Measurements from ENCODE around the gene PCBP2.
"Not testable (repeated sequence)": the region's sequence is repeated elsewhere in the genome, so short reads cannot be mapped to it uniquely, and the experiment has no call there.

Gene PCBP2

DNA sequence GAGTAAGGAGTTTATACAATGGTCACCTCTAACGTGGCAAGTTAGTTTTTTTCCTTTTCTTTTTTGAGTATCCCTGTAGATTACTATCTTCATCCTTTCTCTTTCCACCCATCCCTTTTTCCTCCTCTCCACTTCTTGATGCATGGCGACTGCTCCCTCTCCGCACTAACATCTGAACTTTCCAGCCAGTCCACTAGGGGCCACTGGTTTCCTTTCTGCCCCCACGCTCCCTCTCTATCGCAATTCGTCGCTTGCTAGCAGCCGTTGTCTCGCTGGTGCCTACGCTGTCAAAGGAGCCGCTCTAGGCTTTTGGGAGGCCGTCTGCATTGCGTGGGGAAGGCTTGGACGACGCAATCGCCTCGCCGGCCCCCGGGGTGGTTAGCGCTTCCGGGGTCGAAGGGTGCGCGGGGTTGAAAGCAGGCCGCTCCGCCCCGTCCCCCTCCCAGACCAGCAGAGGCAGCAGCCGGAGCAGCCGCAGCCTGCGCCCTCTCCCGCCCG, at the start of gene PCBP2:
Gene PCBP2 (plus strand): TSS at position 442 of the 498 bp plus-strand sequence. CDS start 2,699 bp downstream, outside the sequence.
- DNase-seq, result peak; percentile 95

DNA sequence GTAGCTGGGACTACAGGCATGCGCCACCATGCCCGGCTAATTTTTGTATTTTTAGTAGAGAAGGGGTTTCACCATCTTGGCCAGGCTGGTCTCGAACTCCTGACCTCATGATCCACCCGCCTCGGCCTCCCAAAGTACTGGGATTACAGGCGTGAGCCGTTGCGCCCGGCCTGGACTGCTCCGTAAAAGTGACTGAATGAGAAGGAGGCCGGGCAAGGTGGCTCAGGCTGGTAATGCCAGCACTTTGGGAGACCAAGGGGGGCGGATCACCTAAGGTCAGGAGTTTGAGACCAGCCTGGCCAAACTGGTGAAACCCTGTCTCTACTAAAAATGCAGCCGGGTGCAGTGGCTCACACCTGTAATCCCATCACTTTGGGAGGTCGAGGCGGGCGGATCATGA, 49.6 kb upstream of the PCBP2 start:
- DNase-seq, result not testable (repeated sequence)

DNA sequence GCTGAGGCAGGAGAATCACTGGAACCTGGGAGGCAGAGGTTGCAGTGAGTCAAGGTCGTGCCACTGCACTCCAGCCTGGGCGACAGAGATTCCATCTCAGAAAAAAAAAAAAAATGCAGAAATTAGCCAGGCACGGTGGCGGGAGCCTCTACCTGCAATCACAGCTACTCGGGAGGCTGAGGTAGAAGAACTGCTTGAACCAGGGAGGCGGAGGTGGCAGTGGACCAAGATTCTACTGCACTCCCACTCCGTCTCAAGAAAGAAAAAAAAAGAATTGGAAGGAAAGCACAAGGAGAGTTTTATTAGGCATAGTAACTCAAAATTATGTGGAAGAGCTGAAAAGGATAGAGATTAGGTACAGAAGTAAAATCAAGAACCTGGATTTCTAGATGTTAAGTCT, 49.0 kb upstream of the PCBP2 start:
- DNase-seq, result no peak

DNA sequence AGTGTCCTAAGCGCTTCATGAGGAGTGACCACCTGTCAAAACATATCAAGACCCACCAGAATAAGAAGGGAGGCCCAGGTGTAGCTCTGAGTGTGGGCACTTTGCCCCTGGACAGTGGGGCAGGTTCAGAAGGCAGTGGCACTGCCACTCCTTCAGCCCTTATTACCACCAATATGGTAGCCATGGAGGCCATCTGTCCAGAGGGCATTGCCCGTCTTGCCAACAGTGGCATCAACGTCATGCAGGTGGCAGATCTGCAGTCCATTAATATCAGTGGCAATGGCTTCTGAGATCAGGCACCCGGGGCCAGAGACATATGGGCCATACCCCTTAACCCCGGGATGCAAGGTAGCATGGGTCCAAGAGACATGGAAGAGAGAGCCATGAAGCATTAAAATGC, 41.0 kb upstream of the PCBP2 start:
- no peak for DNase-seq

DNA sequence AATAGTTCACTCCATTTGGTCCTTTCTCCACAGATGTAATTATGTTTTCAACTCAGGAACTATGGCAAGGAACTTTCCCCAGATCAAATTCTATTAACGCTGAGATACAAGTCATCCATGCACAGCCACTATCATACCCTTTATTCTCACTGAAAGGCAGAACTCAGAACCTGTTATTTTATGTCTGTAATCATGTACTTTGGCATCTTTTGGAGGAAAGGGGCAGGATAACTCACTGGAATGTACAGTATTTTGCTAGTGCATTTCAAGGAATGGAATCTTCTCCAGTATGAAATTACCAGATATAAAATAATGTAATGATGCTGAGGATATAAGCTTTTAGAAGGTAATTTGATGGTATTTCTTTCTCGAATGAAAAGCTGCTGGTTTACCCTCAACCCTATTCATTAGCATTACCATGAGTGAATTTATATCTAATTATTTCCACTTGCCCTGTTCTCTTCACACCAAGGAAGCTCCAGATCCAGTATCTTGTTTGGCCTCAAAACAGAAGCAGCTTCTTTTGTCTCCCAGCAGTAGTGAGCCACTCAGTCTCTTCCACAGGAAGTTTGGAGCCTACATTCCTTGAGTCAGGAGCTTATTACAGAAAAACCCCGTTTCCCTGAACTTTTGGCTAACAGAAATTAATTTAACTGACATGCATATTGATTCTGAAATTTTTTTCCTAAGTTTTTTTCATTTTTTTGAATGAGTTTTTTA, 38.3 kb upstream of the PCBP2 start:
- DNase-seq, result no peak

DNA sequence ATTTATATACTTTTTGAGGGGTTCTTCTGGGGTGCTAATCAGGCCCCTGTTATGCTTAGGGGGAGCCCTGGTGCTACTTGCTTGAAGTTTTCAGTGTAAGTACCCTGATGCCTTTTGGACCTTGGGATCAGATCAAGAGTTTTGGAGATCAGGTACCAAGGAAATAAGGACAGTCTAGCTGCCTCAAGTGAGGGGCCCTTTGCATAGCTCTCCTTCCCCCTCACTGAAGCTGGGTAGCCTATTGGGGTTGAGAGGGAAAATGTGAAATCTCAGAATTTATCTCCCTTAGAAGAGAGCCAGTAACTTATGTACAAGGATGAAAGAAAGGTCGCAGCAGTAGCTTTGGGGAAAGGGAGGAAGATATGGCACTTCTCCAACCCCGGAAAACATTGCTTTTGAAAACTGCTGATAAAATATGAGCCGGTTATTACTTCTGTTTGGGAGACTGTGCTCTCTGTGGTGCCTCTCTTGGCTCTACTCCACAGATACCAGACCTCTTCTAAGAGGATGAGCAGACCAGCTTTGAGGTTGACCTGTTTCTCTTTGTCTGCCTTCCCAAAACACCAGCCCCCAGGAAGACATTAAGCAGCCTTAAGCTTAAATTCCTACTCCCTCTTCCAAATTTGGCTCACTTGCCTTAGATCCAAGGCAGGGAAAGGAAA, 37.0 kb upstream of the PCBP2 start:
- no peak for DNase-seq

DNA sequence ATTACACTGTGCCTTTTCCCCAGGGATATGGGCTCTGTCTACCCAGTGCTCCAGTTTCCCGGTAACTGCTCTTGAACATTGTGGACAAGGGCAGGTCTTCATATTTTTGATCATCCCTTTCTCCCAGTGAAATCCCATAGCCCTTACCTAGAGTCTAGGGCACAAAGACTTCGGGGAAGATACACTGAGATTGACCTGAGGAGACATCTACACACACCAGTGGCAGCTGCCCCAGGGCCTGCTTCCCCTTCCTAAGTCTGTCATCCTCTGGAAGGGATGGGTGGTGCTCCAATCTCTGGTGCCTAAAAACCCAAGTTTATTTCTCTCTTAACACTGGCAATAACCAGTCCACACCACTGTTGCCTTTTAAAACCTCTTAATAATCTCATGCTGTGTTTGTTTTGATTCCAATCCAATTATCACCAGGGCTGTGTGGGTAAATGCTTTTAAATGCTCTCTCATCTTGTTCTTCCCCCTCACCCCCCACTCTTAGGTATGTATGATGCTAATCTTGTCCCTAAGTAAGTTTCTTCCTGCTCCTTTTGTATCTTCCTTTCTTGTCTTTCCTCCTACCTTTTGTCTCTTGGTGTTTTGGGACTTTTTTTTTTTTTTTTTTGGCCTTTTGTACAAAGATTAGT, 36.0 kb upstream of the PCBP2 start:
- DNase-seq, result not testable (repeated sequence)

DNA sequence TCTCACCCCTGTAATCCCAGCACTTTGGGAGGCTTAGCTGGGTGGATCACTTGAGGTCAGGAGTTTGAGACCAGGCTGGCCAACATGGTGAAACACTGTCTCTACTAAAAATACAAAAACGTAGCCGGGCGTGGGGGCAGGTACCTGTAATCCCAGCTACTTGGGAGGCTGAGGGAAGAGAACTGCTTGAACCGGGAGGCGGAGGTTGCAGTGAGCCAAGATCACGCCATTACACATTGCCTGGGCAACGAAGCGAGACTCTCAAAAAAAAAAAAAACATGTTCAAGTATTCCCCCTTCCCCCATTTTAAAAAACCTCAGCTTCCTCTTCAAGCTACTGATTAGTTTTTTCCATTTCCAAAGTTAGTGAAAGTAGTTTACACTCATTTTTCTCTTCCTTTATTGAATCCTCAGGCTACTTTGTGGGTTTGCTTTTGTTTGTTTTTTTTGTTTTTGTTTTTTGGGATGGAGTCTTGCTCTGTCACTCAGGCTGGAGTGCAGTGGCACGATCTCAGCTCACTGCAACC, 34.5 kb upstream of the PCBP2 start:
- not testable (repeated sequence) for DNase-seq

DNA sequence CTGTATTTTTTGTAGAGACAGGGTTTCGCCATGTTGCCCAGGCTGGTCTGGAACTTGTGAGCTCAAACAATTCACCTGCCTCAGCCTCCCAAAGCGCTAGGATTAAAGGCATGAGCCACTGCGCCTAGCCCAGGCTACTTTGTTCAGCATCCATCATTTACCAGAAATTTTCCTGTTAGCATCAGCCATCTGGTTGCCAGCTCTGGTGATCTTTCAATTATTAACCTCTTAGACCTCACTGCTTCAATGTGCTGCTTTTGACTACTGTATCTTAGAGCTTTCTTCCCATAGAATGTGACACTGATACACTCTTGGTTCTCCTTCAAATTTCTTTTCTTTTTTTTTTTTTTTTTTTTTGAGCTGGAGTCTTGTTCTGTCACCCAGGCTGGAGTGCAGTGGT, 33.7 kb upstream of the PCBP2 start:
- no peak for DNase-seq

DNA sequence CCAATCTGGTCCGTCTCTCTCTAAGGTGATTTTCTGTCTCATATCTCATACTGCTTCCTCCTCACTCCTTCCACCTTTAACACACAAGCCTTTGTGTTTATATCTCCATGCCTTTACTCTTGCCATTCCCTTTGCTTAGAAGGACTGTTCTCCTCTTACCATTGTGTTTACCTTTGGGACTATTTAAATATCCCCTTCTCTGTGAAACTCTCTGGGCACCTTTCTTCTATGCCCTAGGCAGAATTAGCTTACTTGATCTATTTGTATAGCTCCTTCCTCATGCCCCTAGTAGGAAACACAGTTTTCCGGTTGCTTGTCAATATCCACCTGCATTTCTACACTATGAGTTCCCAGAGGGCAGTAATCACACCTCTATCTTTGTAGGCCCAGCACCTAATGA, 32.1 kb upstream of the PCBP2 start:
- no peak for DNase-seq

DNA sequence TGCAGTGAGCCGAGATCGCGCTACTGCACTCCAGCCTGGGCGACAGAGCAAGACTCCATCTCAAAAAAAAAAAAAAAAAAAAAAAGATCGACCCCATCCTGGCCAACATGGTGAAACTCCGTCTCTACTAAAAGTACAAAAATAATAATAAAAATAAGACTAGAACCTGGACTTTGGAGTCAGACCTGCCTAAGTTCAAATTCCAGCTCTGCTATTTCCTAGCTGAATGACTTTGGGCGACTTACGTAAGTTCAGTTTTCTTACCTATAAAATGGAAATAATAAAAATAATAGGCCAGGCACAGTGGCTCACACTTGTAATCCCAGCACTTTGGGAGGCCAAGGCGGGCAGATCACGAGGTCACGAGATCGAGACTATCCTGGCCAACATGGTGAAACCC, 29.7 kb upstream of the PCBP2 start:
- DNase-seq, result not testable (repeated sequence)

DNA sequence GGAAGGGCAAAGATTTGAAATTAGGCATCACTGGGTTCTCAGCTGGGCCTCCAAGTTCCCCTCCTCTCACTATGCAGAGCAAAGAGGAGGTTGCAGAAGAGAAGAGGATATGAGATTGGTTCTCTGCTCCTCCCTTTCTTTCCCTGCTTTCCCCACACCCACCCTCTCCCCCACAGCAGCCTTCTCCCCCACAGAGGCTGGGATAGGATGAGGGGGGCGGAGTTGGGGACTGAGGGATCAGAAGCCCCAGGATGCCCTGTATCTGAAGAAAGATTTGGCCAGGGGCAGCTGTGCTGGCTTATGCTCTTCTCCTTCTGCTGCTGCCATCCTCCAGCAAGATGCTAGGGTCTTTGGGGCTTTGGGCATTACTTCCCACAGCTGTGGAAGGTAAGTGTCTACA, 28.3 kb upstream of the PCBP2 start, which contains the start of gene AMHR2:
Gene AMHR2 (plus strand): TSS at position 259 of the 400 bp plus-strand sequence. CDS start 80 bp downstream, at position 339.
- no peak for DNase-seq

DNA sequence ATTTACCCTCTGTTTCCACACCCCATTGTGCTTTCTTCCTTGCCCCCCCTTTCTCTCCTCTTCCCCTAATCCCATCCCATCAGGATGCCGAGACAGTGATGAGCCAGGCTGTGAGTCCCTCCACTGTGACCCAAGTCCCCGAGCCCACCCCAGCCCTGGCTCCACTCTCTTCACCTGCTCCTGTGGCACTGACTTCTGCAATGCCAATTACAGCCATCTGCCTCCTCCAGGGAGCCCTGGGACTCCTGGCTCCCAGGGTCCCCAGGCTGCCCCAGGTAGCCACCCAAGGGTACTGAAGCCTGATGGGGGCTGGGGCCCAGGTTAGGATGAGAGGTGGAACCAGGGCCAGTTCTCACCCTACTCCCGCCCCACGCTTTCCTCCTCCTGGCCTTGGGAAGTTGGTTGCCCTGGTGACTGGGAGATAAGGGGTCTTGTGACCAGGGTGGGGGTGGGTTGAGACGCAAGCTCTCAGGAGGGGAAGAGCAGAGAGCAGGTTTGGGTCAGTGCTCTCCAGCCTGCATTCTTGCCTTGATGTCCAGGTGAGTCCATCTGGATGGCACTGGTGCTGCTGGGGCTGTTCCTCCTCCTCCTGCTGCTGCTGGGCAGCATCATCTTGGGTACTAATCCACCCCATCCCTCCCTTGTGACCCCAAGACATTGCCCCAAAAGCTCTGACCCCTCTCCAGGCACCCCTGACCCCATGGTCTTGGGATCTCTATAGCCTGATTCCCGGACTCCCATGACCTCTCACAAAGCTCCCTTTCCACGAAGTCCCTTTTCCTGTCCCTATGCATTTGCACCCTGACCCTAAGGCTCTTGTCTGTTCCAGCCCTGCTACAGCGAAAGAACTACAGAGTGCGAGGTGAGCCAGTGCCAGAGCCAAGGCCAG, 27.0 kb upstream of the PCBP2 start:
- no peak for DNase-seq

DNA sequence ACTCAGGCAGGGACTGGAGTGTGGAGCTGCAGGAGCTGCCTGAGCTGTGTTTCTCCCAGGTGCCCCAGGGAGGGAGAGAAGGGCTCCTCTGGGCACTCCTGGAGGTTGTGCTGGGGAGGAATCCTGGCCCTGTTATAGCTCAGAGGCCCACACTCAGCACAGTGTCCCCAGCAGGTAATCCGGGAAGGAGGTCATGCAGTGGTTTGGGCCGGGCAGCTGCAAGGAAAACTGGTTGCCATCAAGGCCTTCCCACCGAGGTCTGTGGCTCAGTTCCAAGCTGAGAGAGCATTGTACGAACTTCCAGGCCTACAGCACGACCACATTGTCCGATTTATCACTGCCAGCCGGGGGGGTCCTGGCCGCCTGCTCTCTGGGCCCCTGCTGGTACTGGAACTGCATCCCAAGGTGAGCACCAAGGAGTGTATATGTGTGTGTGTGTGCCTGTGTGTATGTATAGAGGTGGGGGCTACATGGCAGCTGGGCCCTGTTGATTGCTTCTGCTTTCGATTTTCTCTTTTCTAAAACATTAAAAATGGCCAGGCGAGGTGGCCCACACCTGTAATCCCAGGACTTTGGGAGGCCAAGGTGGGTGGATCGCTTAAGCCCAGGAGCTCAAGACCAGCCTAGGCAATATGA, 26.3 kb upstream of the PCBP2 start:
- DNase-seq, result no peak

DNA sequence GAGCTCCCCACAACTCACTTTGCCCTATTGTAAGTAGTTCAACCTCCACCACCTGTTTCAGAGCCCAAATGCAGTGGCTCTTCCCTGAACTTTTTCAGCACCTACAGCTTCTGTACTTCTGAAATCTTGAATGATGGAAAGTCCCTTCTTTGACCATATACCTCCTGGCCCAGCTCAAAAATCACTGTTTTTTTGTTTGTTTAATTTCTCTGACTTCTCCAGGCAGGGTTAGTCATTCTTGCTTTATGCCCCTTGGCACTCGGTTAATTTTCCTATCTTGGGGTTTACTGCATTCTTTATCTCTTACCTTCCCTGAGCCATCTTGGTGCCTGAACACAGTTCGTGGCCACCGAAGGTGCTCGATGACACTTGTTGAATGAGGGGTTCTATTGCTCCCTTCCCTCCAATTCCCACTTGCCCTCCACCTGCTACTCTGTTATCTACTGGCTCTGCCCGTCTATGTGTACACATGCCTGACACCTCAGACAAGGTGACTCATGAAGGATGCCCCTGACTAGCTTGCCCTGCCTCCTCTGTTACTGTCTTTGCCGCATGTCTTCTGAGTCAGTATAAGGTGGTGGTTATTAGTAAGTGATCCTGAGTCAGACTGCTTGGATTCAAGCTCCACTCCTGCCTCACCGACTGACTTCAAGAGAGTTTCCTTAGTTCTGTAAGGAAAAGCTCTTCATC, 23.9 kb upstream of the PCBP2 start:
- no peak for DNase-seq

DNA sequence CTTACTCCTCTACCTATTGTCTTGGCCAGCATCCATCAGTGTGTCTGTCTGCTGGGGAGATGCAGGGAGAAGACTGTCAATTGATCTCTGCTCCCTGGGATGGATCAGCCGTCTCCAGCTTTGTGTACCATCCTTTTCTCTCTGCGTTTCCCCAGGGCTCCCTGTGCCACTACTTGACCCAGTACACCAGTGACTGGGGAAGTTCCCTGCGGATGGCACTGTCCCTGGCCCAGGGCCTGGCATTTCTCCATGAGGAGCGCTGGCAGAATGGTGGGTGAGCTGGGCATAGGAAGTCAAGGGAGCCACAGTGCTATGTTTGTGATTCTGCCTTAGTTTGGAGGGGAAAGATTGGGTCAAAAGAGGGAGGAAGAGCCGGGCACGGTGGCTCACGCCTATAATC, 23.2 kb upstream of the PCBP2 start:
- no peak for DNase-seq

DNA sequence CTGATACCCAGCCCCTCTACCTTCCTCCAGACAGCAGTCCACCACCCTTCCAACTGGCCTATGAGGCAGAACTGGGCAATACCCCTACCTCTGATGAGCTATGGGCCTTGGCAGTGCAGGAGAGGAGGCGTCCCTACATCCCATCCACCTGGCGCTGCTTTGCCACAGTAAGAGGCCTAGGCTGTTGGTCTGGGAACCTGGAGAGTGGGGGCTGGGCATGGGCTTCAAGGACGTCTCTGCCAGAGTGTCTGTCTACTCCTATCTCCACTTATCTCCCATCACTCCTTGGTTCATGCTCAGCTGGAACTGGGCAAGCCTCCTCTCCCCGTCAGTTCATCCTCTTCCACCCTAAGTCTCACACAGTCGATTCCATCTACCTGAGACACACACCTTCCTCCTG, 21.8 kb upstream of the PCBP2 start:
- no peak for DNase-seq

DNA sequence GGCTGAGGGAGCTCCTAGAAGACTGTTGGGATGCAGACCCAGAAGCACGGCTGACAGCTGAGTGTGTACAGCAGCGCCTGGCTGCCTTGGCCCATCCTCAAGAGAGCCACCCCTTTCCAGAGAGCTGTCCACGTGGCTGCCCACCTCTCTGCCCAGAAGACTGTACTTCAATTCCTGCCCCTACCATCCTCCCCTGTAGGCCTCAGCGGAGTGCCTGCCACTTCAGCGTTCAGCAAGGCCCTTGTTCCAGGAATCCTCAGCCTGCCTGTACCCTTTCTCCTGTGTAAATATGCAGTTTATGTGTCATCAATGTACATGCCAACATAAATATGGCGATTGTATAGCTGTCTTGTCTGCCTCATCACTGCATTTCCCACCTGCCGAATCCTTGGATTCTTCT, 20.7 kb upstream of the PCBP2 start:
- DNase-seq, result no peak

DNA sequence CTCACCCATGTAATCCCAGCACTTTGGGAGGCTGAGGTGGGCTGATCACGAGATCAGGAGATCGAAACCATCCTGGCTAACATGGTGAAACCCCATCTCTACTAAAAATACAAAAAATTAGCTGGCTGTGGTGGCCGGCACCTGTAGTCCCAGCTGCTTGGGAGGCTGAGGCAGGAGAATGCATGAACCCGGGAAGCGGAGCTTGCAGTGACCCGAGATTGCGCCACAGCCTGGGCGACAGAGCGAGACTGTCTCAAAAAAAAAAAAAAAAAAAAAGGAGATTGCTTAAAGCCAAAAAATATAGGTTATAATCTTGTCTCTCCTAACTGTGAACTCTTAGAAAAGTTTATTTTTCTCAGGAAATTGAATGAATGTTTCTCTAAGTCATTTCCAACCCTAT, 16.6 kb upstream of the PCBP2 start:
- DNase-seq, result not testable (repeated sequence)

DNA sequence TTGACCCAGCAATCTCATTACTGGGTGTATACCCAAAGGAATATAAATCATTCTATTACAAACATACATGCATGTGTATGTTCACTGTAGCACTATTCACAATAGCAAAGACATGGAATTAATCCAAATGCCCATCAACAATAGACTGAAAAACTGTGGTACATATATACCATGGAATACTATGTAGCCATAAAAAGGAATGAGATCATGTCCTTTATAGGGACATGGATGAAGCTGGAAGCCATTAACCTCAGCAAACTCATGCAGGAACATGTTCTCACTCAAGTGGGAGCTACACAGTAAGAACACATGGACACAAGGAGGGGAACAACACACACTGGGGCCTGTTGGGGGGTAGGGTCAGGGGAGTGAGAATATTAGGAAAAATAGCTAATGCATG, 12.3 kb upstream of the PCBP2 start:
- DNase-seq, result not testable (repeated sequence)
